ENCODE data around the gene TBC1D24. TPM values are rescaled to one million over a fixed set of nuclear protein-coding genes. Genes with fewer than 3 reads are reported as not detected.
A peak's percentile ranks its signal among the peaks of the same experiment; 100 is the strongest.
"Not testable (repeated sequence)": the region's sequence is repeated elsewhere in the genome, so short reads cannot be mapped to it uniquely, and the experiment has no call there.

TBC1D24 gene
- 15.4 TPM for total RNA-seq
- long read RNA-seq = 0 reads

DNA sequence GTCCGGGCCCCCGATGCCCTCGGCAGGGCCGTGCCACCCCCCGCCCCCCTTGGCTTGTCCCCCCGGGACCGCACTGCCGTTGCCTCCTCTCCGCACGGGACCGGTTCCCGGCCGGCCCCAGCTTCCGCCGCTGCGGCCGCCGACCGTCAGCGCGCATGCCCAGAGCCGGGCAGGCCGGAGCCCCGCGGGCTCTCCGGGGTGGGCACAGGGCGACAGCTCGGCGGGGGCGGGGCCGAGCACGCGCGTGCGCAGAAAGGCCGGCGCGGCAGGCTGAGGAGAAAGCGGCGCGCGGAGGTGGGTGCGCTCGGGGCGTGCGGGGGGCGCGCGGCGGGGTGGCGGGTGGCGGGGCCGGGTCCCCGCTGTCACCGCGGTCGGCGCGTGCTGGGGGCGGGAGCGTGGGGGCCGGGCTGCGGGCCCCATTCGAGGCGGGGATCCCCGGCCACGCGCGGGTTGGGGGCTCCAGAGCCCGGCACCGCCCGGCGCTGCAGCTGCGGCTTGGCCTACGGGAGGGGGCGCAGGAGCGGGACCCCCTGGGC, at the start of gene TBC1D24:
TSS of gene TBC1D24 (plus strand) at position 251 of the 536 bp plus-strand sequence. CDS start 21,022 bp downstream, outside the sequence.
- peak; percentile 94 for ATAC-seq
- peak; percentile 94 for DNase-seq
- intact Hi-C loops (cut with micrococcal nuclease) = no loop called here

DNA sequence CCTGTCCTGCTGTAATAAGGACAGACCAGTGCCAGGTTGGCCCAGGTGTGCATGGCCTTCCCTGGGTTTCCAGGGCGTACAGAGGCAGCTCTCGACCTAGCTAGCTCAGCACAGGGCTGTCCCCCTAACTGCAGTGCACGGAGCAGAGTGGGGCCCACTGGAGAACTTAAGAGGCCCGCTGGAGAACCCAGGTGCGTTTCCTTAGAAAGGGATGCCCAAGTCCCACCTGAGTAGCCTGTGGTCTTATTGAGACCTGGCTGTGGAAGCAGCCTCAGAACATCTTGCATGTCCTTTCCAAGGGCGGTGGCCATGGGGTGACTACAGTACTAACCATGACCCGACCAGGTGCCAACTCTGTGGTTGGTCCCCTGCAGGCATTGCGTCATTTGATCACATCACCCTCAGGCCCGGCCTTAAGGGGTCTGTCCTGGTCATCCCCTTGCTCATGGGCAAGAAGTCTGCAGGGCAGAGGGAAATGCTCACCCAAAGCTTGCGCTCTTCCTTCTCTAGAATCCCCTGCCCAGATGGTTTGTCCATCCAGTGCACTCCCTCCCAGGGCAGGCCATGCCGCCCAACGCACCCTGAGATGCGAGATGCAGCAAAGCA, 49.0 kb upstream of the TBC1D24 start:
- no peak for DNase-seq
- no peak for ATAC-seq
- intact Hi-C loops (cut with micrococcal nuclease) = no loop called here

DNA sequence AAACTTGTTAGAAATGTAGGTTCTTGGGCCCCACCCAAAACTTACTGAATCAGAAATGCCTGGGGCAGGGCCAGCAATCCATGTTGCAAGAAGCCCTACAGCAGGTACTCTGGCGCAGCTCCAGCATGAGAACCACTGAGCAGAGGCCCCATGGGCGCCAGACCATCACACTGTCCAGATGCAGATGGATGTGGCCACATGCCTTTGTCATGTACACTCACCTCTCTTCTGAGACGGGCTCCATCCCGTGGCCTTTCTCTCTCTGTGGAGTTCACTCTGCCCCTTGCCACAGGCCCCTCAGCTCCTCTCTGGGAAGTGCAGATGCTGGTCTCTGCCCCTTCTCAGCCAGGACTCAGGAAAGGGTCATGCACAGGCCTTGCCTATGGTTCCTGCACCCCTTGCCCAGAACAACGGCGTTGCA, 48.0 kb upstream of the TBC1D24 start:
- intact Hi-C loops (cut with micrococcal nuclease) = no loop called here
- ATAC-seq = no peak
- no peak for DNase-seq

DNA sequence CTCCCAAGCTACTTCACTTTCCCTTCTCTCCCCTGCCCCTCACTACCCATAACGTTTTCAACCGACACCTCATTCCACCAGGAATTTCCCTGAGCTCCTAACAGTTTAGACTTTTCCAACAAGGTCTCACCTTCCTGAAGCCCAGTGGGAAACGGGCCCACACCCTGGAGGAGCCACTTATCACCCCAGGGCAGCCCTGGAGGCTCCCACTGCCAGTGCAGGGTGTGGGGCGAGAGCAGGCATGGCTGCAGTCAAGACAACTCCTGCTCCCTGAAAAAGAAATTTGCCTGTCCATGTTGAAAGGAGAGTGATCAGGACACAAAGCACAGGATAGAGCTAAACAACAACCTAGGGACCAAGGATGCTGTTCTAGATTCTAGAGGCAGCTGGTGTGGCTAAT, 47.4 kb upstream of the TBC1D24 start:
- intact Hi-C loops (cut with micrococcal nuclease) = no loop called here
- DNase-seq (no peak), ATAC-seq (no peak)

DNA sequence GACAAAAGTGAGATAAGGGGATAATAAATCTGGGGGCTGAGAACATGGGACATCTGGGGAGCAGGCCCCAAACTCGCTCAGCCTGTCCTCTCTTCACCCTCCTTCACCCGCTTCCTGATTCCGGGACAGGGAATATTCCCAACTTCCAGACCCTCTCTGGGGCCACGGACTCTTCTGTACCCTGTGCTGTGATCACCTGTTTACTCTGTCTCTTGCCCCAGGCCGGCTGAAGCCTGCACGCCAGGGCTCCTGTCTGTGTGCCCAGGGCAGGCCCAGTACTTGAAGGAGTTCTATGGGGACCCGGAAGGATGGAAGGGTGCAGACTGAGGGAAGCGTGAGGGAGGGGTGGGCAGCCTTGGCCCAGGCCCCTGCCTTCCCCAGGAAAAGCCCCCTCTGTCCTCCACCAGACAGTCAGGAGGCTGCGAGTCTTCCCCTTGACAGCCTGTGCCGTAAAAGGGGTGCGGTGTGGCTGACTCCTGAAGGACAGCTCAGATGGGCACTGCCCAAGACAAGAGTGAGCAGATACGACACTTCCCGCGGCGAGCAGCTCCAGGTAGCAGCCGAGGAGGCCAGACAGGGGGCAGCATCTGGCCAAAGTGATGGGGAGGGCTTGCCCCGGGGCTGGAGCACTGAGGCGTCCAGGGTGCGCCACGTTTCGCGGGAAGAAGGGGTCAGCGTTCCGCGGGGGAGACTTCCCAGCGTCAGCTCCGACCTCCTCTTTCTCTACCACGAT, 46.7 kb upstream of the TBC1D24 start:
- intact Hi-C loops (cut with micrococcal nuclease) = no loop called here
- peak; percentile 38 for ATAC-seq
- DNase-seq = no peak

DNA sequence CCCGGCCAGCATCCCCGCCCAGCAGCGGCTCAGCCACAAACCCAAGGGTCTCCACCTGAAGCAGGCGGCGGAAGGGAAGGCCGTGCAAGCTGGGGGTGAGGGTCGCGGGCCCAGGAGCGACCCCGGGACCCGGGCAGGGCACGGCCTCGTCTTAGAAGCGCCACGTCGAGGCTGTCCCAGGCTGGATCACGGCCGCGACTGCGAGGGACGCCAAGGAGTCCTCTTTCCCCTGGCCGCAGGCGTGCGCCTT, 46.2 kb upstream of the TBC1D24 start:
- intact Hi-C loops (cut with micrococcal nuclease) = no loop called here
- peak; percentile 53 for ATAC-seq
- no peak for DNase-seq

DNA sequence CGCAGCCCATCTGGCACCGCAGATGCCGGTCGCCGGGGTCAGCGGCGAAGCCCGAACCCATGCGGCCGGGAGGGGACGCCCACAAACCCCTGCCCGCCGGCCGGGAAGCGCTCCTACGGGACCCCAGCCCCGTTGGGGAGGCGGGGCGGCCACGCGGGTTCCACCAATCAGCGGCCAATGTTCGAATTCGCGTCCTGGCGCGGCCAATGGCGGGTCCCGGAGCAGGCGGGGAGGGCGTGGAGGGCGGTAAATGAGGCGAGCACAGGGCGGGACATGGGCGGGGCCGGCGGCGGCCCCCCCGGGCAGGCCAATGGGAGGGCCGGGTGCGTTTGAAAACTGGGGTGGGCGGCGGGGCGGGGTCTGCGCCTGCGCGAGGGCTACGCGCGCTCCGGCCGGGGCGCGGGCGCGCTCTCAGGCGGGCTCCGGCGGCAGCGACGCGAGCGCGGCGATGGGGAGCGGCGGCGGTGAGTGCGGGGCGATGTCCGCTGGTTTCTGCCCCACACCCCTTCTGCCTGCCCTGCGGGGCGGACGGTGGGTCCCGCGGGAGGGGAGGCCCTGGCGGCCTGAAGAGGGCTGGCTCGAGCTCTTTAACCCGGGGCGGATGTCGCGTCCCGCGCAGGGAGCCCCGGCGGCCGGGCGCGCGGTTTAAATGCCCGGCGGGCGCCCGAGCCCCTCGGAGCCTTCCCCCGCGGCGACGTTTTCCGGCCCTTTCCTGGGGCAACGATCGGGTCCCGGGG, 45.7 kb upstream of the TBC1D24 start, which contains the start of gene CCNF:
TSS of gene CCNF (plus strand) at position 414 of the 737 bp plus-strand sequence. CDS start at position 449, 35 bp downstream.
- DNase-seq = peak; percentile 99
- ATAC-seq = peak; percentile 99
- intact Hi-C loops (cut with micrococcal nuclease) = no loop called here

DNA sequence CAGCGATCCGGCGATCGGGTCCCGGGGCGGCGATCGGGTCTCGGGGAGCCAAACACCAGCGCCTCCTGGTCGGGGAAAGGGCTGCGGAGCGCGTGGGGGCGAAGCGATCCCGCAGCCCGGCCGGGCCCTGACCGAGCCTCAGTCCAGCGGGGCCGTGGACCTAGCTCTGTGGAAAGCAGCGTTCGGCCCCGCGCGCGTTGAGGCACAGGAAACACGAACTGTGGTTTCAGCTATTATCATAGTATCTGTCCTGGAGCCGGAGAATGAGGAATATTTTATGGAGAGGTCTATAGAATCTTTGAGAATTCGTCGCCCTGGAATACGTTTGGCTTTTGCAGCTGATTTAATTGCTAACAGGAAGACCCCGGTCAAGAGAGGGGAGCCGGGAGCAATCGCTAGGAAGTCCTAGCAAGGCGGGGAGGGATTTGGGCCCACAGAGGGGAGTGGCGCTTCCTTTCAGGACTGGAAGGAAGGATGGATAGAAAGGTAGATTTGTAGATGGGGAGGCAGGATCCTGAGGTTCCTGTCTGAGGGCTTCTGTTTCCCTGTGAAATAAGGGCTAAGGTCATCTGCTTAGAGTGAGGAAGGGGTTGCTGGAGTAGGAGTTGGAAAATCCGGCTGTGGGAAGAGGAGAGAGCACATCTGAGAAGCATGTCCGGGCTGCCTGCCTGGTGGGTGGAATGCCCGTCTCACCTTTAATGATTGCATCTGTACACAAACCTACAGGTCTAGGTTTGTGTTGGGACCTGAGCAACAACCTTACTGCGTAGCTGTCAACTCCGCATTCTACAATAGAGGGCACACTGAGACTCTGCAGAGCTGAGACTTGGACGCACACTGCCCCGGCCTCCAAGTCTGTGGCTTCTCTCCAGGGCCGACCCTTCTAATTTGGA, 44.9 kb upstream of the TBC1D24 start:
- DNase-seq (no peak), ATAC-seq (peak; percentile 6)
- intact Hi-C loops (cut with micrococcal nuclease) = no loop called here

DNA sequence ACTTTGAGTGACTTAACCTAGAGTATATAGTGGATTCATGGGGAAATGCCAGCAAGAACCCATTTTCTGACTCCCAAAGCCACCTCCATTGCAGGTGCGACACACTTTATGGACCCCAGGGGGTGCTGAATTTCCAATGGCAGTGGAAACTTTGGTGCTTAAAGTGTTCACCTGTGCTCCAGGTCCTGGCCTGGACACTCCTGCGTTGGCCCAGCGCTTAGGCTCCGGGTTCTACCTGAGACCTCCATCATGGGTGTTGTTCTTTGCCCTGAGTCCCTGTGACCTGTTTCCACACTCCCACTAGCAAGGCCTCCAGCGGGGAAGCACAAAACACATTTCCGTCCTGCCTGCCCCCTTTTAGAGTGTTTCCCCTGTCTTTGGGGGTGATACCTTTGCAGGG, 42.6 kb upstream of the TBC1D24 start:
- intact Hi-C loops (cut with micrococcal nuclease) = no loop called here
- ATAC-seq = no peak
- no peak for DNase-seq

DNA sequence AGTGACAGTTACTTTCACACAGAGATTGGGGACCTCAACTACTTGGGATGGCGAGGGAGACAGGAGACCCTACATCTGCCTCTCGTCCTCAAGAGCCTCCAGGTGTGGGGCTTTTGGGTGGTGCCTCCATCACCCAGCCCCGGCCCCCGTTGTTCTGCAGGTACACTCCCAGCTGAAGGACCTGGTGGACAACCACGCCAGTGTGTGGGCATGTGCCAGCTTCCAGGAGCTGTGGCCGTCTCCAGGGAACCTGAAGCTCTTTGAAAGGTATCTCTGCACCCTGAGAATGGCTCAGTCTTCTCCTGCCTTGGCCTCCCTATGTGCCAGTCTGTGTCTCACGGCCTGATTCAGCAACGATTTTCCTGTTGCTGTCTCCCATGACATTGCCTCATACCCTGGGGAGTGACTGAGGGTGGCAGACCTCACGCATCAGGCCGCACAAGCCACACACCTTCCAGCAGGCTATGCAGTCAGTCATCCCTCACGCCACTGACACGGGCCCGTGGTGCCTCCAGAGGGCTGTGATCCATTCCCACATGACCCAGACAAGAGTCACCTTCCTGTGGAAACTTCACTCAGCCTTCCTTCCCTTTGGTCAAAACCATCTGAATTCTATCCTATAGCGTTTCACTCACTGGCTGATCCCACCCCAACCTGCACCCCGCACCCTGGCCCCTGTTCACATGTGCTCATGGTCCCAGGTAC, 42.0 kb upstream of the TBC1D24 start:
- DNase-seq (no peak), ATAC-seq (no peak)
- intact Hi-C loops (cut with micrococcal nuclease) = no loop called here

DNA sequence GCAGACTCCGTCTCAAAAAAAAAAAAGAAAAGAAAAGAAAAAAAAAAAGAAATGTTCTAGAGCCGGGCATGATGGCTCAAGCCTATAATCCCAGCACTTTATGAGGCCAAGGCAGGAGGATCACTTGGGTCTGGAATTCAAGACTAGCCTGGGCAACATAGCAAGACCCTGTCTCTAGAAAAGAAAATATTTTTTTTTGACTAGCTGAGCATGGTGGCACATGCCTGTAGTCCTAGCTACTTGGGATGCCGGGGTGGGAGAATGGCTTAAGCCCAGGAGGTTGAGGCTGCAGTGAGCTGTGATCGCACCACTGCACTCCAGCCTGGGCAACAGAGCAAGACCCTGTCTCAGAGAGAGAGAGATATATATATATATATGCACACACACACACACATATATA, 39.7 kb upstream of the TBC1D24 start:
- intact Hi-C loops (cut with micrococcal nuclease); DNase-seq; ATAC-seq: not testable (repeated sequence)

DNA sequence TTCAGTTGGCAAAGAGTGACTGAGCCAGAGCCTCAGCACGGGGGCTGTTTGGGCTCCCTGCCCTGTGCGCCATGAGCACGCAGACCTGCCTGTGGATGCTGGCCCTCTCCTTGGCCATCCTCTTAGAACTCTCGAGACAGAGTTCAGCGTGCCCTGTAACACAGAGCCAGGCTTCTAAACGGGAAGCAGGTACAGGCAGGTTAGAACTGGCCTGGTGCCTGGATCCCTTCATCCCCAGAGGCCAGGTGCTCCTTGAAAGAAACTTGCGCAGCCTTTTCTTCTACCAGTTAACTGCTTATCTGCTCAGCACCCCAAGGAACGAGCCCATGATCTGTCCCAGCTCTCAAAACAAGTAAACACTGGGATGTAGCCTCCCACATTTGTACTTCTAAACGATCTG, 38.8 kb upstream of the TBC1D24 start:
- ATAC-seq (no peak), DNase-seq (no peak)
- intact Hi-C loops (cut with micrococcal nuclease) = no loop called here

DNA sequence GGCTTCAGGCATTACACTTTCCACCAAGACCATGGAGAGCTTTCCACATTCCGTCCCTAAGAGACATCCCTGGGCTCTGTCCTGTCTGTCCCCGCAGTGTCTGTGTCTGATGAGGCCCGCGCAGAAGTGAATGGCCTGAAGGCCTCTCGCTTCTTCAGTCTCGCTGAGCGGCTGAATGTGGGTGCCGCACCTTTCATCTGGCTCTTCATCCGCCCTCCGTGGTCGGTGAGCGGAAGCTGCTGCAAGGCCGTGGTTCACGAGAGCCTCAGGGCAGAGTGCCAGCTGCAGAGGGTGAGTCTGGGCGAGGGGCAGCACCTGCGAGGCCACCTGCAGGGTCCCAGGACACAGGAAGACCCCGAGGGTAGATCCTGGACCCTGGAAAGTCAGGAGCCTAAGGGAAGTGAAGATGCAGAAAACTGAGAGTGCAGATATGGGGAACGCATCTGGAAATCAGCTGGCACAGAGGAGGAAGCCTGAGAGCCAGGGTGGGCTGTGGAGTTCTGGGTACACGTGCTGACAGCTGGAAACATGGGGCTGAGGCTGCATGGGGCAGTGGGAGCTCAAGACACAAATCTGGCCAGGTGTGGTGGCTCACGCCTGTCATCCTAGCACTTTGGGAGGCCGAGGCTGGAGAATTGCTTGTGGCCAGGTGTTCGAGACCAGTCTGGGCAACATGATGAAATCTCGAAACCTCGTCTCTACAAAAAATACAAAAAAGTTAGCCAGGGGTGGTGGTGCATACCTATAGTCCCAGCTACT, 37.7 kb upstream of the TBC1D24 start:
- intact Hi-C loops (cut with micrococcal nuclease) = no loop called here
- ATAC-seq = no peak
- no peak for DNase-seq

DNA sequence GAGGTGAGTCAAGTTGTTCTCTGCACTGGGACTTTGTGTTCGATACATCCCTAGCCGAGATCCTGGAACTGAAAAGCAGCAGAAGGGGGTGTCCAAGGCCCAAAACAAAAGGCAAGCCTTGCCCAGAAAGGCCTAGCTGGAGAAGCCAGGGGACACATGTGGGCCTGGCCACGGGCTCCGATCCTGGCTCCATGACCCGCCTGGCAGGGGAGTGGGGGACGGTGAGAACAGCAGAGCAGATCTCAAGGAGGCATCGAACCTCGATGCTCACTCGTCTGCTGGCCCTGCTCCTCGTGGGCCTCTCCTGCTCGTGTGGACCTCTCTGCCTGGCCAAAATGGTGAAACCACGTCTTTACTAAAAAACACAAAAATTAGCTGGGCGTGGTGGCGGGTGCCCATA, 36.8 kb upstream of the TBC1D24 start:
- intact Hi-C loops (cut with micrococcal nuclease) = no loop called here
- no peak for DNase-seq
- no peak for ATAC-seq

DNA sequence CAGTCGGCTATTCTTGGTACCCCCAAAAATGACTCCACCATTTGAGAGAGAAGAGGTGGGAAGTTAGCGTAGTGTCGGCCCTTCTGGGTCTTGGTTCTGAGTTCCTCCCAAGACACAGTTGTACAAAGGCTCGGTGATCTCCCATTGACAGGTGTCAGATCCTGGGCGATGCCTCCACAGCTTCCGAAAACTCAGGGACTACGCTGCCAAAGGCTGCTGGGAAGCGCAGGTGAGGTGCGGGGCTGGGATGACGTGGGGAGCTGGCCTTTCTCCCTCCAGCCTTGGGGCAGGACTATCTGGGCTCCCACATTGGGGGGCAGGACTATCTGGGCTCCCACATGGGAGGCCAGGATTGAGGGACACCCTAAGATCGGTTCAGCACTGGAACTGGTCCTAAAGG, 35.3 kb upstream of the TBC1D24 start:
- DNase-seq = no peak
- ATAC-seq = no peak
- intact Hi-C loops (cut with micrococcal nuclease) = no loop called here

DNA sequence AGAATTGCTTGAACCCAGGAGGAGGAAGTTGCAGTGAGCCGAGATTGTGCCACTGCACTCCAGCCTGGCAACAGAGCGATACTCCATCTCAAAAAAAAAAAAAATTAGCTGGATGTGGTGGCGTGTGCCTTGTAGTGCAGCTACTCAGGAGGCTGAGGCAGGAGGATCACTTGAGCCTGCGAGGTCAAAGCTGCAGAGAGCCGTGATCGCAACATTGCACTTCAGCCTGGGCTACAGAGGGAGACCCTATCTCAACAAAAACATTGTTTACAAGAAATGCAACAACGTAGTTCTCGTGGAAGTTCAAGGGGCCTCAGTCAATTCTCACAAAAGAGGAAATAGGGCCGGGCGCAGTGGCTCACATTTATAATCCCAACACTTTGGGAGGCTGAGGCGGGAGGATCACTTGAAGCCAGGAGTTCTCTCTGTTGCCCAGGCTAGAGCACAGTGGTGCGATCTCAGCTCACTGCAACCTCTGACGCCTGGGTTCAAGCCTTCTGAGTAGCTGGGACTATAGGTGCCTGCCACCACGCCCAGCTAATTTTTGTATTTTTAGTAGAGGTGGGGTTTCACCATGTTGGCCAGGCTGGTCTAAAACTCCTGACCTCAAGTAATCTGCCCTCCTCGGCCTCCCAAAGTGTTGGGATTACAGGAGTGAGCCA, 33.7 kb upstream of the TBC1D24 start:
- intact Hi-C loops (cut with micrococcal nuclease); ATAC-seq; DNase-seq: not testable (repeated sequence)

DNA sequence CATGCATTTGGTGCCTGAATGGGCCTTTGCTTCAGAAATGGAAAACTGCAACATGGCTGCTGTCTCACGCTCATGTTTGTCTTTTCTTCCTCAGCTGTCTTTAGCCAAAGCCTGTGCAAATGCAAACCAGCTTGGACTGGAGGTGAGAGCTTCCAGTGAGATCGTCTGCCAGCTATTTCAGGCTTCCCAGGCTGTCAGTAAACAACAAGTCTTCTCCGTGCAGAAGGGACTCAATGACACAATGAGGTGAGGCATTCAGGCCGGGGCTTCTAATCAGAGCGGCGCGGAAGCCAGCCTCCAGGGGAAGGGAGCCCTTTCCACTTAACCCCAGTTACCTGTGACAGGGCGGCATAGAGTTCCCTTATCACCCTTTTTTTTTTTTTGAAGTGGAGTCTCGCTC, 31.4 kb upstream of the TBC1D24 start:
- ATAC-seq = no peak
- intact Hi-C loops (cut with micrococcal nuclease) = no loop called here
- no peak for DNase-seq
